Calu3 (cell line): ENCODE measurements around the gene ZNF574. TPM values are rescaled to one million over a fixed set of nuclear protein-coding genes. Genes with fewer than 3 reads are reported as not detected.

Experiments
- BruUV-seq: library from RNA; stranded (reverse); fragments of 400-500 nt; replicated peaks from 2 replicates; lab custom pipeline; 2021; lab: Mats Ljungman, UMichigan
- CTCF ChIA-PET: fragments of 300-600 bp; sonication (Branson Sonifier 250); formaldehyde crosslinking; loops from one replicate; lab custom pipeline; 2022; ENCODE audit warnings: antibody characterized with exemption; lab: Charles Lee
- DNase-seq: peaks from one replicate; pipeline ENCODE4 v3.0.0; 2022
- H3K27ac Mint-ChIP-seq: one replicate; pipeline ENCODE4 v1.8.0; 2022; ENCODE audit warnings: mixed read lengths; ENCODE audit not compliant: unreplicated experiment
- H3K27me3 Mint-ChIP-seq: one replicate; pipeline ENCODE4 v1.8.0; 2022; ENCODE audit warnings: mixed read lengths; ENCODE audit not compliant: unreplicated experiment
- H3K36me3 Mint-ChIP-seq: one replicate; pipeline ENCODE4 v1.8.0; 2022; ENCODE audit warnings: mild to moderate bottlenecking, moderate library complexity, mixed read lengths; ENCODE audit not compliant: insufficient read depth, unreplicated experiment
- H3K4me1 Mint-ChIP-seq: one replicate; pipeline ENCODE4 v1.8.0; 2022; ENCODE audit warnings: mild to moderate bottlenecking, low read depth, mixed read lengths; ENCODE audit not compliant: unreplicated experiment
- H3K4me3 Mint-ChIP-seq: one replicate; pipeline ENCODE4 v1.8.0; 2022; ENCODE audit warnings: mild to moderate bottlenecking, low read depth, moderate library complexity, mixed read lengths; ENCODE audit not compliant: unreplicated experiment
- H3K9me3 Mint-ChIP-seq: one replicate; pipeline ENCODE4 v1.8.0; 2022; ENCODE audit warnings: low read depth, mixed read lengths; ENCODE audit not compliant: unreplicated experiment
- intact Hi-C: fragments of 100-400 bp; cut with micrococcal nuclease; formaldehyde crosslinking; loops from one replicate; pipeline ENCODE4 v1.10.0; 2022; ENCODE audit not compliant: unreplicated experiment
- total RNA-seq: library from RNA; stranded (reverse); gene quantifications from 2 replicates; pipeline ENCODE4 v1.2.3, GENCODE V29; 2022
- TF ChIP-seq, protein P1 (sequence below): fragments of 200-600 bp; IDR thresholded peaks from one replicate; pipeline ENCODE4 v1.8.0; 2022; ENCODE audit warnings: antibody characterized with exemption; ENCODE audit not compliant: unreplicated experiment

Gene ZNF574
- total RNA-seq, 1 experiment from 2014 or later, result 22.0 TPM

DNA sequence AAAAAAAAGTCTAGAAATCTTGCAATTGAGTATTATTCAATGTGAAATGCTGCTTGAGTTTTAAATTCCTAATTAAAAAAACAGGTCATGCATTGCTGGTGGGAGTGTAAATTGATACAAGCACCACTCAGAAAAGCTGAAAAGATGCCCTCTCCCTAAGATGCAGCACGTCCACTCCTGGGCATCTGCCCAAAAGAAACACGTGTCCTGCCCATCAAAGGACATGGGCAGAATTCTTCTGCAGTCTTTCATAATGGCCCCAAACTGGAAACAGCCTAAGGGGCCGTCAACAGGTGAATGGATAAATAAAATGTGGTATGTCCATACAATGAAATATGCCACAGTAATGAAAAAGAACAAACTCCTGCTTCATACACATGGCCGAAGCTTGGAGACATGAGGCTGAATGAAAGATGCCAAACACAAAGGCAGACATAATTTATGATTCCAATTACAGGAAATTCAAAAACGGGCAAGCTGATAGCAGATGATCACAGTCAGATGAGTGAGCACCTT is 48.5 kb downstream of the ZNF574 start:
- Mint-ChIP-seq H3K27me3 (no peaks in the 10 kb centered on the region), H3K4me3 (no peak overlapping the region), H3K27ac (no peak overlapping the region), H3K36me3 (peaks cover 7% of the 10 kb centered on the region), H3K4me1 (peaks cover 37% of the 10 kb centered on the region), H3K9me3 (no peaks in the 10 kb centered on the region)
- CTCF ChIA-PET, result interaction anchor here (0.6 to 1.5 kb wide), 6 partner anchors 8 to 308 kb away, joined by 3 to 7 read pairs (median 3); partner anchors contain the start of gene POU2F2
- no peak for DNase-seq
- intact Hi-C loops, result loop anchor here (10.0 kb wide), 1 partner anchor 160 kb away; no protein-coding TSS in a partner anchor
- TF ChIP-seq, protein P1, sequence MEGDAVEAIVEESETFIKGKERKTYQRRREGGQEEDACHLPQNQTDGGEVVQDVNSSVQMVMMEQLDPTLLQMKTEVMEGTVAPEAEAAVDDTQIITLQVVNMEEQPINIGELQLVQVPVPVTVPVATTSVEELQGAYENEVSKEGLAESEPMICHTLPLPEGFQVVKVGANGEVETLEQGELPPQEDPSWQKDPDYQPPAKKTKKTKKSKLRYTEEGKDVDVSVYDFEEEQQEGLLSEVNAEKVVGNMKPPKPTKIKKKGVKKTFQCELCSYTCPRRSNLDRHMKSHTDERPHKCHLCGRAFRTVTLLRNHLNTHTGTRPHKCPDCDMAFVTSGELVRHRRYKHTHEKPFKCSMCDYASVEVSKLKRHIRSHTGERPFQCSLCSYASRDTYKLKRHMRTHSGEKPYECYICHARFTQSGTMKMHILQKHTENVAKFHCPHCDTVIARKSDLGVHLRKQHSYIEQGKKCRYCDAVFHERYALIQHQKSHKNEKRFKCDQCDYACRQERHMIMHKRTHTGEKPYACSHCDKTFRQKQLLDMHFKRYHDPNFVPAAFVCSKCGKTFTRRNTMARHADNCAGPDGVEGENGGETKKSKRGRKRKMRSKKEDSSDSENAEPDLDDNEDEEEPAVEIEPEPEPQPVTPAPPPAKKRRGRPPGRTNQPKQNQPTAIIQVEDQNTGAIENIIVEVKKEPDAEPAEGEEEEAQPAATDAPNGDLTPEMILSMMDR, result no peak
- no TSS peak for BruUV-seq

DNA sequence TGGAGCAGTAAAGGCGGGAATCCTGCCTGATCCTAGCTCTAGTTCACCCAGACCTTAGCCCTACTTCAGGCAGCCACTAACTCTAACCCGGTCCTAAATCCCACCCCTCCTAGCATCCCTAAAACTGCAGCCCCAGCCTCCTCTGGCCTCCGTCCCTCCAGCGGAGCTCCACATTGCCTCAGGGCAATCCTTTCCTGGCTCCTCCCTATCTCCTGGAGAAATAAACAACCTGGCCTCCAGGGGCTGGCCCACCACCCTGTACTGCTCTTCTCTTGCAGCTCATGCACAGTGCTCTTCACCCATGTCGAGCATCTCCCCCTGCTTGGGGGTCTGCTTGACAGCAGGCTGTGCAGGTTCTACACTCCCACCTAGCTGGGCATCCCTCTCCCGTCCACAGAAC is 49.6 kb downstream of the ZNF574 start:
- peaks cover 2% of the 10 kb centered on the region for H3K27me3 Mint-ChIP-seq

DNA sequence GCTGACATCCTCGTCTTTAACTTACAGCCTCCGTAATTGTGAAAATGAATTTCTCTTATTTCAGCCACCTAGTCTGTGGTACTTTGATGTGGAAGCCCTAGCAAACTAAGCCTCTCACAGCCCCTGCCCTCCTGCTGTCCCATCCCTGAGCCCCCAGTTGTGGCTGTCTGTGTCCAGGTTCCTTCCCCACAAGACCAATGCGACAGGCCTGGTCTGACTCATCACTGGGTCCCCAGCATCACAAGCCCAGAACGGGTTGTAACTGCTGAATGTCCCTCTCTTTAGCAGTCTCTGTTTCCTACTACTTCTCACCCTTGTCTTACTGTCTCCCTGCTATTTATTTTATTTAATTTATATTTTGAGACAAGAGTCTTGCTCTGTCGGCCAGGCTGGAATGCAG is 50.6 kb downstream of the ZNF574 start:
- H3K9me3 Mint-ChIP-seq, result no peaks in the 10 kb centered on the region
- TF ChIP-seq, protein P1, result no peak
- intact Hi-C loops, result loop anchor here (10.0 kb wide), 1 partner anchor 158 kb away; no protein-coding TSS in a partner anchor
- BruUV-seq, result no TSS peak
- H3K4me1 Mint-ChIP-seq, result peaks cover 40% of the 10 kb centered on the region
- H3K4me3 Mint-ChIP-seq, result no peak overlapping the region
- CTCF ChIA-PET, result interaction anchor here (1.0 to 1.2 kb wide), 2 partner anchors 13 kb away, joined by 4 read pairs; no protein-coding TSS in a partner anchor
- peaks cover 7% of the 10 kb centered on the region for H3K36me3 Mint-ChIP-seq
- H3K27ac Mint-ChIP-seq, result no peak overlapping the region
- peaks cover 12% of the 10 kb centered on the region for H3K27me3 Mint-ChIP-seq
- DNase-seq, result no peak

More for the DNA sequence above, 49.6 kb downstream of the ZNF574 start:
- TF ChIP-seq, protein P1, result no peak
- H3K27ac Mint-ChIP-seq, result no peak overlapping the region
- DNase-seq, result no peak
- peaks cover 7% of the 10 kb centered on the region for H3K36me3 Mint-ChIP-seq
- CTCF ChIA-PET, result interaction anchor here (0.7 to 1.5 kb wide), 5 partner anchors 10 to 1920 kb away, joined by 3 to 4 read pairs (median 3); no protein-coding TSS in a partner anchor
- no peak overlapping the region for H3K4me3 Mint-ChIP-seq
- peaks cover 43% of the 10 kb centered on the region for H3K4me1 Mint-ChIP-seq
- BruUV-seq, result no TSS peak
- intact Hi-C loops, result loop anchor here (10.0 kb wide), 1 partner anchor 159 kb away; no protein-coding TSS in a partner anchor
- no peaks in the 10 kb centered on the region for H3K9me3 Mint-ChIP-seq

DNA sequence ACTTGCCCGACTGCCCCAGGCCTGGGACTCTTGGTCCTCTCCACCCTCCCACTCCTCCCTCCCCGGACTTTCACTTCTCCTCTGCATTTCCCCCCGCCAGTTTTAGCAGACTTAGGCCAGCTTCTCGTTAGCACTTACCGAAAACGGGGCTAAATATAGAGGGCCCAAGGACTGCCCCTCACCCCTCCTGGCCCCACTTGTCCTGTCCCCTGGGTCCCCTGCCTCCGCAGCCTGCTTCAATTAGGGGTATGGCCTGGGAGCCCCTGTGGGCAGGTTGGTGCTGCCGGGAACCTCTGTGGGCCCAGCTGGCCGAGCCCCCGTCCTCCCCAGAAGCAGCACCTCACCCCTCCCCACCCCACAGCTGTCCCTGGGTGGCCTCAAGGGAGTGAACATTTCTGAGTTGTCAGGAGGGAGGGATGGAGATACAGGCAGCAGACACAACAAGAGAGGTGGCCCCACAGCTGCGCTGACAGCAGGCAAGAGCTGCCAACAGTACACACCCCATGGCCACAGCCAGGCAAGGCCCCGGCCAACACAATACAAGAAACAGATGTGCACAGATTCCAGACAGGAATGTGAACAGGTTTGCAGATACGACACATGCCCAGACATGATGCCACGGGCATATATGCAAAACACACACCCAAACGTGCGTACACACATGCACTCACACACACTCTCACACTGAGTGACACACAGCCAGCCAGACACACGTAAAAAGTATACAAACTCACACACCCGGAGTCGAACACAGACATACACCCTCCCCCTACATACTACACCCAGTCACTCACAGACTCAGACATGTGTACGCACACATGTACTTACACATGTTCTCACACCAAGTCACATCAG is 53.7 kb downstream of the ZNF574 start:
- no peak for DNase-seq
- peaks cover 23% of the 10 kb centered on the region for H3K27me3 Mint-ChIP-seq
- TF ChIP-seq, protein P1, result no peak
- H3K36me3 Mint-ChIP-seq, result peaks cover 12% of the 10 kb centered on the region
- intact Hi-C loops, result loop anchor here (10.0 kb wide), 1 partner anchor 155 kb away; no protein-coding TSS in a partner anchor
- no peaks in the 10 kb centered on the region for H3K9me3 Mint-ChIP-seq
- BruUV-seq, result no TSS peak
- no peak overlapping the region for H3K4me3 Mint-ChIP-seq
- H3K4me1 Mint-ChIP-seq, result peaks cover 30% of the 10 kb centered on the region
- H3K27ac Mint-ChIP-seq, result no peak overlapping the region
- CTCF ChIA-PET, result no interaction called here
